Right ventricle myocardium superior (tissue), 1 donor: Measurements from ENCODE around the gene CAMK1. TPM values are rescaled to one million over a fixed set of nuclear protein-coding genes. Genes with fewer than 3 reads are reported as not detected.

ENCODE experiments used
- ATAC-seq: fragments of 200-7000 bp; cut with Tn5 transposase; one replicate; pipeline ENCODE4 v1.9.1; 2020; ENCODE audit warnings: mild to moderate bottlenecking; ENCODE audit not compliant: poor library complexity
- DNase-seq: peaks from one replicate; pipeline ENCODE4 v3.0.0-alpha.2; 2020
- intact Hi-C: fragments of 100-400 bp; cut with DNase I; formaldehyde crosslinking; loops from one replicate; pipeline ENCODE4 v1.11.2; 2022
- total RNA-seq: library from RNA; stranded (reverse); fragmentation: NEBNext Ultra II Directional; extraction: Animal tissue kit (Norgen Biotek cat#: 25700); gene quantifications from one replicate; pipeline ENCODE4 v1.2.1, GENCODE V29; 2021
- donor health status: DM: no; HTN: yes; CAD: no; lungs with severe emphysema.

The CAMK1 gene
- total RNA-seq, 1 donor from 2014 or later: 12.4 TPM

DNA sequence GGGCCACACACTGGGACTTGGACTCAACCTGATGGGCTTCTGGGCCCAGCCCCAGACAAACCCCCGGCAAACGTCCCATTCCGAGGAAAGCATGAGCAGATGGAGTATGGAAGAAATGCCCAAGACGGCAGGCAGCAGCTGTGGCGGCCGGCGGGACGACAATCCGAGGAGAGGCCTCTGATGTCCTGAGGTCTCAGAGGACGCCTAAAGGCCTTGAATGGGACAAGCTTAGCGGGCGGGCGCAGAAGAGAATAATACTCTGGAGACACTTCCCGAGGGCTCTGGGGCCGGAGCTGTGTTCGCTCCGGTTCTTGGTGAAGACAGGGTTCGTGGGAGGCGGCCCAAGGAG lies 20.5 kb downstream of the CAMK1 start:
- ATAC-seq (peak; percentile 3), DNase-seq (no peak)
- intact Hi-C loops: no loop called here

- intact Hi-C loops: no loop called here
- no peak for DNase-seq
- ATAC-seq: no peak
Measured at GRCh38 chr3:9748031-9748430, 21.7 kb downstream of the CAMK1 start.

DNA sequence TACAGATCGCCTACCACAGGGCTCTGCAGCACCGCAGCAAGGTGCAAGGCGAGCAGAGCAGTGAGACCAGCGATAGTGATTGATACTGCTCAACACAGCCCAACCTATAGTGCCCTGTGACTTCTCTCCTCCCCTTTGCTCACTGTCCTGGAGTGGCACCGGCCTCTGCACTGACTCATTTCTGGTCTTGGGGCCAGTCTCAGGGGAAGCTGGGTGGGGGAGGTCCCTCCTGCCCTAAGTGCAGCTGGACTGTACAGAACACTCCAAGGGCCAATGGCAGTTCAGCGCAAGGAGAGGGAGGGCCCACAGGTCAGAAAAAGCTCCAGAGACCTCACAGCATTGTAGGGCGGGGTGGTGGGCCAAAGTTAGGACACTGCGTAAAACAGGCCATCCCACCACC lies 22.5 kb downstream of the CAMK1 start:
- no peak for ATAC-seq
- no peak for DNase-seq
- intact Hi-C loops: no loop called here

DNA sequence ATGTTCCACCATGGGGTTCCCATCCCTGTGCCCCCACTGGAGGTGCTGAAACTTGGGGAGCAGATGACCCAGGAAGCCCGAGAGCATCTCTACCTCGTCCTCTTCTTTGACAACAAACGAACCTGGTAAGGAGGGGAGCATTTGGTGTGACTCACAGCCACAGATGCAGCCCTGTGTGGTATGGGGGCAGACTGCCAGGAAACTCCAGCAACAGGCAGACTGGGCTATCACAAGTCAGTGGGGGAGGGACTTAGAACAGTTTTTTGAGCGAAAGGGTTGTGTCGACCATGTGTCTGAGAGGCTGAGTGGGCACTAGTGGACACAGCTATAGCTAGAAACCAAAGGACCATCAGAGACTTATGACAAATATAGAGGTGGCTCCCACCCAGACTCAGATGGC lies 23.4 kb downstream of the CAMK1 start:
- intact Hi-C loops: no loop called here
- ATAC-seq: no peak
- DNase-seq: no peak

DNA sequence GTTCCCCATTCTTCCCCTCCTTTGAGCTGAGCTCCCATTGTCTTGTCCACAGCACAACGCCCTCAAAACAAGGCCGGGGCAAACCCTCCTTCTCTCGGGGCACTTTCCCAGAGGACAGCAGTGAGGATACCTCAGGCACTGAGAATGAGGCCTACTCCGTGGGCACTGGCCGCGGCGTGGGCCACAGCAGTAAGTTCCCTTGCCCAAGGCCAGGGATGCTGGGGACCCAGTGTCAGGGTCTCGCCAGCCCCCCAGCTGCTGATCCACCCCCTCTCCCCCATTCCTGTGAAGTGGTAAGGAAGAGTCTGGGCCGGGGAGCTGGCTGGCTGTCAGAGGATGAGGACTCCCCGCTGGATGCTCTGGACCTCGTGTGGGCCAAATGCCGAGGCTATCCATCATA lies 24.2 kb downstream of the CAMK1 start:
- intact Hi-C loops: no loop called here
- DNase-seq: no peak
- no peak for ATAC-seq

DNA sequence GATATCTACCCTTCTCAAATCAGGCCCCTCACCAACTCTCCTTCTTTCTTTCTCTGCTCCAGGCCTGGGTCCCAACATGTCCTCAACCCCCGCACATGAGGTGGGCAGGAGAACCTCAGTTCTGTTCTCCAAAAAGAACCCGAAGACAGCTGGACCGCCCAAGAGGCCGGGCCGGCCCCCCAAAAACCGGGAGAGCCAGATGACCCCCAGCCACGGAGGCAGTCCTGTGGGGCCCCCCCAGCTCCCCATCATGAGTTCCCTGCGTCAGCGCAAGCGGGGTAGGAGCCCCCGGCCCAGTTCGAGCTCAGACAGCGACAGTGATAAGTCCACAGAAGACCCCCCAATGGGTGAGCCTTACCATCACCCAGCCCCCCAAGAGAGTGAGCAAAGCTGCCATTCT lies 25.6 kb downstream of the CAMK1 start:
- DNase-seq (no peak), ATAC-seq (no peak)
- intact Hi-C loops: no loop called here

DNA sequence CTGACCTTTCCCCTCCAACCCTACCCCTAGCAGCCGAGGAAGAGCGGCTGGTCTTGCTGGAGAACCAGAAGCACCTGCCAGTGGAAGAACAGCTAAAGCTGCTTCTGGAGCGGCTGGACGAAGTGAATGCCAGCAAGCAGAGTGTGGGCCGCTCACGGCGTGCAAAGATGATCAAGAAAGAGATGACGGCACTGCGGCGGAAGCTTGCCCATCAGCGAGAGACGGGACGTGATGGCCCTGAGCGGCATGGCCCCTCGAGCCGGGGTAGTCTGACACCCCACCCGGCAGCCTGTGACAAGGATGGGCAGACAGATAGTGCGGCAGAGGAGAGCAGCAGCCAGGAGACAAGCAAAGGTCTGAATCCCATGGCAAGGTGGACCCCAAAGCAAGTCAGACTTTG lies 26.2 kb downstream of the CAMK1 start:
- intact Hi-C loops: no loop called here
- no peak for ATAC-seq
- DNase-seq: no peak

DNA sequence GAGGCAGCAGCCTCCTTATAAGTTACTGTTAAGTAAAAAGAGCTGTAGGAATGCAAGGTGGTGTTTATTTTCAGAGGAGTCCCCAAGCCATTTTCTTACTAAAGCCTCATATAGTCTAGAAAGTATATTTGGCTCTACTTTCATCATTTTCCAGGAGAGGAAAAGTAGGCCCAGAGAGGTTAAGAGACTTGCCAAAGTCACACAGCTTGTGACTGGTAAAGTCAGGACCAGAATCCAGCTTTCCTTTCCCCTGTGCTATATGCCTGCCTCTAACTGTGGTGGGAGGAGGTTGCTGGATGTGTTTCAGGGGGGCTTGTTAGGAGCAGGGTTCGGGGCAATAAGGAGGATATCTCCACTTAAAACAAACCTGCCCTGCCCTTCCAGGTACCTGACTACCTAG lies 27.2 kb downstream of the CAMK1 start:
- no peak for ATAC-seq
- DNase-seq: no peak
- intact Hi-C loops: no loop called here

- ATAC-seq (no peak), DNase-seq (no peak)
- intact Hi-C loops: no loop called here
Measured at GRCh38 chr3:9739181-9739580, 30.6 kb downstream of the CAMK1 start.

DNA sequence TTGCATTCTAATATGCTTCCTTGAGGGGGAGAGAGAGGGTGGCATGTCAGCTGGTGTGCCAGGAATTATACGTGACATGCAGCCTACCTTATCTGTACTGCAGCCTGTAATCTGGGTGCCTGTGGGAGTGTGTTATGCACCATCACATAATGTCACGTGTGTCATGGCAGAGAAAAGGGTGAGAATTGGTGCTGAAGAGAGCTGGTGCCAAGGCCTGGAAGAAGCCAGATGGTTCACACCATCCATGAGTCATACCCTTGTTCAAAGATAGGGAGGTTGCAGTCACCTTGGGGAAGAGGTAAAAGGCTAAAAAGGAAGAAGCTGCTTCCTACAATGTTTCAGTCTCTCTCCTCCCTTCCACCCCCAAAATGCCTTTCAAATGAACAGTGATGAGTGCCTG lies 32.9 kb downstream of the CAMK1 start:
- no peak for ATAC-seq
- no peak for DNase-seq
- intact Hi-C loops: no loop called here

DNA sequence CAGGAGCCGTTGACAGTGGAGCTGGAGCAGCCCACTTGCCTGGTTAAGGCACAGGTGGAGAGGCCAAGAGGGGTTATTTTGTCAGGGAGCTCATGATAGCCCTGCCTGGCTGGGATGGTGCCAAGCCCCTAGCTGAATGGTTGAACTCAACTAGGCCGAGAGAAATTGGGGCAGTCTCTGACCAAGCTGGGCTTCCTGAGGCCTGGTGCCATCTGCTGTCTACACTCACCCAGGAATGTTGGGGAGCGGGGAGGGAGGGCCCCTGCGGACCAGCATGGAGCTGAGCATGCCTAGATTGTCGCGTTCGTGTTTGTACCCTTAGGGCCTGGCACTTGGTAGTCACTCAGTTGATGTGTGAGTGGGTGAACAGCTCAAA lies 37.0 kb downstream of the CAMK1 start:
- intact Hi-C loops: no loop called here
- DNase-seq (no peak), ATAC-seq (no peak)

GRCh38 chr3:9732080-9732739 lies 37.5 kb downstream of the CAMK1 start:
- peak; percentile 62 for DNase-seq

GRCh38 chr3:9731206-9732079 lies 38.3 kb downstream of the CAMK1 start, which contains the start of gene BRPF1:
Gene BRPF1, plus strand, starts transcription at chr3:9731735. Its CDS starts 2,406 bp downstream, at chr3:9734141.
- intact Hi-C loops: no loop called here
- ATAC-seq (peak; percentile 98), DNase-seq (peak; percentile 100)

More at GRCh38 chr3:9732080-9732739, 37.5 kb downstream of the CAMK1 start:
- ATAC-seq: no peak
- intact Hi-C loops: no loop called here

- DNase-seq (no peak), ATAC-seq (peak; percentile 76)
- intact Hi-C loops: no loop called here
Measured at GRCh38 chr3:9730657-9731205, 39.0 kb downstream of the CAMK1 start.

DNA sequence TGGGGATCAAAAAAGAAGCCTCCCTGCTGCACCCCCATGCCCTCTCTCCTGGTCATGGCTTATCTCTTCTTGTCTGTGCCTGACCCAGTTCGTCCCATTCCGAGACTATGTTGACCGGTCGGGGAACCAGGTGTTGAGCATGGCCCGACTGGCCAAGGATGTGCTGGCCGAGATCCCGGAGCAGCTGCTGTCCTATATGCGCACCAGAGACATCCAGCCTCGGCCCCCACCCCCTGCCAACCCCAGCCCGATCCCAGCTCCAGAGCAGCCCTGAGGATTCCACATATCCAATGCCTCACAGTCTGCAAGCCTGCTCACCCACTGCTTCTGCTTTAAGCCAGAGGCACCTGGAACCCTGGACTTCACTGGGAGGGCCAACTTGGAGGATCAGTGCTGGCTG lies 40.3 kb downstream of the CAMK1 start:
- intact Hi-C loops: no loop called here
- ATAC-seq (no peak), DNase-seq (no peak)

- ATAC-seq: no peak
- intact Hi-C loops: no loop called here
- DNase-seq: no peak
Measured at GRCh38 chr3:9727743-9728142, 42.0 kb downstream of the CAMK1 start.

DNA sequence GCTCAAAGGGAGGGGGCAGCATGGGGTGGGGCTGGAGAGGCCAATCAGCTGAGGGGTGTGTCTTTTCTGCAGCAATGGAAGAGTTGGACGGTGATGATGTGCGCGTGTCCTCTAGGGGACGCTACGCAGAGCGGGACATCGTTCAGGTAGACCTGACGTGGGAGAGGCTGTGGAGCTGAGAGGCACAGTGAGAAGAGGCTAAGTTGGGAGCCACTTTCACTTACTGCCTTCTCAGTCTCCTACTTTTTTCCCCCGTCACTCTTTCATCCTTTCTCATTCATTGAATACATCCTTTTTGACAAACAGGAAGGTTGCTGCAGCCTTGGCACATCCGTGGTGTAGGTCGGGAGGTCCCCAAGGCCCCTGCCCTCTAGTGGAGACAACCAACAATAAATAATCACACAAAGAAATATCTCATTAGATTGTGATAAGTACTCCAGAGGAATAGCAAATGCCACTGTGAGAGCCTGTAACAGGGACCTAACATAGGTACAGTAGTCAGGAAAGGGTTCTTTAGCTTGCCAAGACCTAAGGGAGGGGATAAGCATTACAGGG lies 42.6 kb downstream of the CAMK1 start:
- ATAC-seq (no peak), DNase-seq (no peak)
- intact Hi-C loops: no loop called here

DNA sequence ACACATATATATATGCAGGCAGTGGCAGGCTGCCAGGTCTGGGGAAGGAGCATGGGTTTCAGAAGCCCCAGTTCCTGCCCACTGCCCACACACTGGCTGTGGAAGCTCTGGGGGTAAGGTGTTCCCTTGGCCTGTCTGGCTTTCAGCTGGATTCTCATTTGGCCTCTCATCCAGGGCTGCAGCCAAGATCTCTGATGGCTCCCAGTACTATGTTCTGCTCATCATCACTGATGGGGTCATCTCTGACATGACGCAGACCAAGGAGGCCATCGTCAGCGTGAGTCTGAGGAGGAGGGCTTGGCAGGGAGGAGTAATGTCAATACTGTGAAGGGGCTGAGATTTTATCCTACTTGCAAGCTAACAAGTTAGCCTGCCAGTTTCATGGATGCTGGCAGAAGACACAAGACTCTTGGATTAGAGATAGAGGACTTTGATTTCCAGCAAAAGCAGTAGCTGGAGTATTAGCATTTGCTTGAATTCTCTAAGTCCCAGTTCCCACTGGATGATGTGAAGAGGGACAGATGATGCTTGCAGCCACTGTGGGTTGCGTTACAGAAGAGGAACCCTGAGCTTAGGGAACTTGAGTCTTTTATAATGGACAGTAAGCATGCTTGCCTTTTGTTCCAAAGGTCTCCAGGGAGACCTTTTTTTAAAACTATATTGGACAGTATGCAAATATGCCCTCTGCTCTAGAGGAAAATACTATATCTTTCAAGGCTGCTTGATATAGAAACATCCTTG lies 43.8 kb downstream of the CAMK1 start:
- ATAC-seq: no peak
- intact Hi-C loops: no loop called here

DNA sequence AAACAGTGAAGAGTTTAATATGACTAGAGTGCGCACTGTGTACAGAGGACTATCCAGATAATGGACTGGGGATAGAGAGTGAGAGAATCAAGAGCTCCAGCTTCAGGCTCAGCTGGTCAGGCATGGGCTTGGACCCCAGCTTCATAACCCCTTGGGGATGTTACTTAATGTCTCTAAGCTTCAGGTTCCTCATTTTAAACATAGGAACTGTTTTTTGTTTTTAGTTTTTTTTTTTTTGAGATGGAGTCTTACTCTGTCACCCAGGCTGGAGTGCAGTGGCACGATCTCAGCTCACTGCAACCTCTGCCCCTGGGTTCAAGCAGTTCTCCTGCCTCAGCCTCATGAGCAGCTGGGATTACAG lies 48.1 kb downstream of the CAMK1 start:
- ATAC-seq (no peak), DNase-seq (no peak)
- intact Hi-C loops: no loop called here

More for the DNA sequence above, 43.8 kb downstream of the CAMK1 start:
- no peak for DNase-seq
